Upper lobe of right lung (tissue), 1 donor: Measurements from ENCODE around the gene PRKN. TPM values are rescaled to one million over a fixed set of nuclear protein-coding genes. Genes with fewer than 3 reads are reported as not detected.

Experiments used
- ATAC-seq: fragments of 200-7000 bp; cut with Tn5 transposase; one replicate; pipeline ENCODE4 v1.9.1; 2020; ENCODE audit warnings: mild to moderate bottlenecking, moderate library complexity
- DNase-seq: peaks from one replicate; pipeline ENCODE4 v3.0.0-alpha.2; 2020
- H3K27ac ChIP-seq: fragments of 200-600 bp; one replicate; pipeline ENCODE4 v1.8.0; 2022
- H3K27me3 ChIP-seq: fragments of 200-600 bp; one replicate; pipeline ENCODE4 v1.8.0; 2022; ENCODE audit warnings: mild to moderate bottlenecking
- H3K36me3 ChIP-seq: fragments of 200-600 bp; one replicate; pipeline ENCODE4 v1.8.0; 2022
- H3K4me1 ChIP-seq: fragments of 200-600 bp; one replicate; pipeline ENCODE4 v1.8.0; 2022
- H3K4me3 ChIP-seq: fragments of 200-600 bp; one replicate; pipeline ENCODE4 v1.8.0; 2022; ENCODE audit warnings: mild to moderate bottlenecking
- H3K9me3 ChIP-seq: fragments of 200-600 bp; one replicate; pipeline ENCODE4 v1.8.0; 2022
- CTCF ChIP-seq: fragments of 200-600 bp; IDR thresholded peaks from one replicate; pipeline ENCODE4 v1.8.0; 2022; ENCODE audit warnings: antibody characterized with exemption
- intact Hi-C: fragments of 100-400 bp; cut with DNase I; formaldehyde crosslinking; loops from one replicate; pipeline ENCODE4 v1.11.0; 2022
- total RNA-seq: library from RNA; stranded (reverse); fragmentation: NEBNext Ultra II Directional; extraction: Animal tissue kit (Norgen Biotek cat#: 25700); gene quantifications from one replicate; pipeline ENCODE4 v1.2.1, GENCODE V29; 2021
- donor health status: DM: no; HTN: yes; CAD: no; lungs with severe emphysema.

Gene PRKN
- total RNA-seq, 1 donor from 2014 or later: 2.7 TPM

GRCh38 chr6:161716176-161716575 is 1011.4 kb downstream of the PRKN start:
- no peaks in the 10 kb centered on the region for H3K9me3 ChIP-seq
- H3K4me1 ChIP-seq: no peaks in the 10 kb centered on the region
- H3K27me3 ChIP-seq: no peaks in the 10 kb centered on the region
- H3K27ac ChIP-seq: no peak overlapping the region
- DNase-seq (no peak), ATAC-seq (no peak)
- intact Hi-C loops: no loop called here
- no peak overlapping the region for H3K4me3 ChIP-seq
- TF ChIP-seq CTCF: no peak
- no peaks in the 10 kb centered on the region for H3K36me3 ChIP-seq

GRCh38 chr6:161711938-161712337 is 1015.6 kb downstream of the PRKN start:
- intact Hi-C loops: no loop called here
- Histone ChIP-seq H3K27ac (no peak overlapping the region), H3K27me3 (no peaks in the 10 kb centered on the region), H3K9me3 (no peaks in the 10 kb centered on the region), H3K36me3 (no peaks in the 10 kb centered on the region), H3K4me3 (no peak overlapping the region), H3K4me1 (no peaks in the 10 kb centered on the region)
- no peak for ATAC-seq
- no peak for TF ChIP-seq CTCF
- no peak for DNase-seq

GRCh38 chr6:161711515-161711914 is 1016.1 kb downstream of the PRKN start:
- DNase-seq: no peak
- ATAC-seq: no peak
- Histone ChIP-seq H3K36me3 (no peaks in the 10 kb centered on the region), H3K27me3 (no peaks in the 10 kb centered on the region), H3K27ac (no peak overlapping the region), H3K9me3 (no peaks in the 10 kb centered on the region), H3K4me3 (no peak overlapping the region), H3K4me1 (no peaks in the 10 kb centered on the region)
- TF ChIP-seq CTCF: no peak
- intact Hi-C loops: no loop called here

- H3K27ac ChIP-seq: no peak overlapping the region
- no peaks in the 10 kb centered on the region for H3K9me3 ChIP-seq
- no peaks in the 10 kb centered on the region for H3K36me3 ChIP-seq
- DNase-seq (no peak), ATAC-seq (no peak)
- intact Hi-C loops: no loop called here
- no peaks in the 10 kb centered on the region for H3K4me1 ChIP-seq
- no peak for TF ChIP-seq CTCF
- no peaks in the 10 kb centered on the region for H3K27me3 ChIP-seq
- H3K4me3 ChIP-seq: no peak overlapping the region
Observed at GRCh38 chr6:161710698-161711097, 1016.9 kb downstream of the PRKN start.

GRCh38 chr6:161701056-161701455 is 1026.5 kb downstream of the PRKN start:
- intact Hi-C loops: no loop called here
- Histone ChIP-seq H3K27ac (no peak overlapping the region), H3K9me3 (no peaks in the 10 kb centered on the region), H3K27me3 (no peaks in the 10 kb centered on the region), H3K4me1 (no peaks in the 10 kb centered on the region), H3K4me3 (no peak overlapping the region), H3K36me3 (no peaks in the 10 kb centered on the region)
- no peak for TF ChIP-seq CTCF
- no peak for DNase-seq
- no peak for ATAC-seq

- no peaks in the 10 kb centered on the region for H3K27me3 ChIP-seq
- H3K36me3 ChIP-seq: no peaks in the 10 kb centered on the region
- DNase-seq (no peak), ATAC-seq (no peak)
- H3K9me3 ChIP-seq: no peaks in the 10 kb centered on the region
- H3K27ac ChIP-seq: no peak overlapping the region
- no peak for TF ChIP-seq CTCF
- no peak overlapping the region for H3K4me3 ChIP-seq
- H3K4me1 ChIP-seq: no peaks in the 10 kb centered on the region
- intact Hi-C loops: no loop called here
Observed at GRCh38 chr6:161696801-161697200, 1030.8 kb downstream of the PRKN start.
